Measurements from ENCODE around the gene CFAP251.

DNA sequence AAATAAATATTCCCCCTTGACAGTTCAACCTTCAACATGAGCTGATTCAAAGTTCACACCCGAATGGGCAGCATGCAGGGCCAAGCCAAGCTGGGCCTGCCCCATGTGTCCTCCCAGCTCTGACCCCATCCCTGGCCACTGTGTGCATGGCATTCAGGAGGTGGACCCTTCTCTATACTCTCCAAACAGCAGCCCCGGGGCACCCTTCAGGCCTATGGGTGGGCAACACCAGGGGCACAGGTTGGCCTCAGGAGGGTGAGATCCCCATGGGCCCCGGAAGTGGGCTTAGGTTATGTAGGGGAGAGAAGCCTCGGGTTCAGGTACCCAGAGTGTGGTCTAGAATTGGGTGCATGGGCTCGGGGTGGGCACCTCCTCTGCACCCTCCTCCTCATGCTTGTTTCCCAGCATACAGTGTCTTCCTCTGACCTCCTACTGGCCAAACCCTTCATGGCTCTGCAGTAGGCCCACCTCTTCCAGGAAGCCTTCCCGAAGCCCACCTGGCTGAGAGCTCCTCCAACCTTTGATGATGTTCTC, 71.8 kb downstream of the CFAP251 start:
- no peak for TF ChIP-seq CTCF (IDR thresholded peaks at IDR 0.05; ENCODE audit: poor library complexity, severe bottlenecking)
- TF ChIP-seq POLR2AphosphoS5 (IDR thresholded peaks at IDR 0.05) = no peak
- no peak for TF ChIP-seq REST (IDR thresholded peaks at IDR 0.05; ENCODE audit: borderline replicate concordance)
- TF ChIP-seq SMC3 (conservative IDR thresholded peaks at IDR 0.05; ENCODE audit: poor library complexity) = no peak
- no peak for TF ChIP-seq EZH2 (IDR thresholded peaks at IDR 0.05; ENCODE audit: borderline replicate concordance, insufficient read depth, low read length, poor library complexity, severe bottlenecking)
- TF ChIP-seq EP300 (conservative IDR thresholded peaks at IDR 0.05; ENCODE audit: poor library complexity, severe bottlenecking) = no peak
- TF ChIP-seq TAF1 (IDR thresholded peaks at IDR 0.05; ENCODE audit: low read depth) = no peak
- no peak for TF ChIP-seq RAD21 (conservative IDR thresholded peaks at IDR 0.05)
